Epithelial cell of esophagus (primary cell): Measurements from ENCODE around the gene ZNF318.

Experiments used
- DNase-seq: peaks from one replicate; pipeline ENCODE4 v3.0.0; 2010; ENCODE audit warnings: low read depth
- H3K4me3 ChIP-seq: 2 replicates; pipeline ENCODE4 v1.5.1; 2011; ENCODE audit warnings: mild to moderate bottlenecking, low read length, control low read depth
- CTCF ChIP-seq: IDR thresholded peaks from 2 replicates; pipeline ENCODE4 v1.5.1; 2011; ENCODE audit warnings: low read depth, mild to moderate bottlenecking, low read length, control low read depth, inconsistent platforms; ENCODE audit not compliant: insufficient read depth; ENCODE audit errors: missing control alignments

ZNF318 gene

GRCh38 chr6:43286980-43287716, 82.3 kb downstream of the ZNF318 start:
- H3K4me3 ChIP-seq, result no peak overlapping the region
- DNase-seq, result no peak
- no peak for TF ChIP-seq CTCF

DNA sequence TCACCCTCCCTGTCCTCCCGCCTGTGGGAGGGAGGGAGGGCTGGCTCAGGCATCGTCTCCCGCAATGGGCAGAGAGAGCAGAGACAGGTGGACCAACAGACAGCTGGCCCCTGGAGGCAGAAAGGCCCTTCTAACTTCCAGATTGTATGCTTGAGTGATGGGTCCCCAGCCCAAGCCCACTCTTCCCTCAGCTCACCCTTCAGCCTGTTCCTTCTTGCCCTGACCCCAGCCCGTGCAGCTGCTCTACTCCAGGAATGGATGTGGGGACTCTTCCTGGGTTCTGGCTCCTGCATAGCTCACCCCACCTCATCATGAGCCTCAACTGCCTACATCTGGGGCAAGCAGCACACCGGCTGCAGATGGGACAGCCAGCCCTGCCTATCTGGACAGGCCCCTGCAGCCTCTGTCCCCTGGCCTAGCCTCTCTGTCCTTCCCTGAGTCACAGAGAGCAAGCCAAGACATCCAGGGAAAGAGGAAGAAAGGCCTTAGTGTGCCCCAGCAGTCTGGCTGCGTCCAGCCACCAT, 82.9 kb downstream of the ZNF318 start:
- no peak for TF ChIP-seq CTCF
- DNase-seq, result no peak
- H3K4me3 ChIP-seq, result no peak overlapping the region
